Activated CD8-positive, alpha-beta memory T cell treated with anti-CD3 and anti-CD28 coated beads, Interleukin-2, amount 50 U/mL, for 1 hour (primary cell): ENCODE results near the gene ADGRD2.
"Not testable (repeated sequence)": the region's sequence is repeated elsewhere in the genome, so short reads cannot be mapped to it uniquely, and the experiment has no call there.

Experiments used
- DNase-seq: peaks from one replicate; pipeline ENCODE4 v3.0.0-alpha.2; 2020; ENCODE audit errors: extremely low read depth

The ADGRD2 gene

GRCh38 chr9:124450241-124450924, at the start of gene ADGRD2:
ADGRD2 (plus strand) TSS chr9:124450451; CDS start chr9:124451667, 1,216 bp downstream.
- no peak for DNase-seq

- DNase-seq: no peak
These were observed 47.0 kb upstream of the ADGRD2 start for GRCh38 chr9:124403246-124403645.

GRCh38 chr9:124409410-124409809, 40.8 kb upstream of the ADGRD2 start:
- DNase-seq: no peak

- DNase-seq: no peak
These were observed 39.8 kb upstream of the ADGRD2 start for GRCh38 chr9:124410321-124410913.

GRCh38 chr9:124411514-124412227, 38.6 kb upstream of the ADGRD2 start:
- DNase-seq: no peak

- no peak for DNase-seq
These were observed 38.0 kb upstream of the ADGRD2 start for GRCh38 chr9:124412228-124412575.

- no peak for DNase-seq
These were observed 35.6 kb upstream of the ADGRD2 start for GRCh38 chr9:124414612-124415011.

- peak; percentile 91 for DNase-seq
These were observed 35.0 kb upstream of the ADGRD2 start, which contains the start of gene PSMB7 for GRCh38 chr9:124415102-124415851. PSMB7 (minus strand) TSS chr9:124415442; CDS start chr9:124415425, 17 bp downstream.

- DNase-seq: no peak
These were observed 34.3 kb upstream of the ADGRD2 start for GRCh38 chr9:124415852-124416484.

GRCh38 chr9:124419832-124420489, 30.3 kb upstream of the ADGRD2 start:
- DNase-seq: no peak

- DNase-seq: no peak
These were observed 29.2 kb upstream of the ADGRD2 start for GRCh38 chr9:124420991-124421543.

GRCh38 chr9:124423155-124423554, 27.1 kb upstream of the ADGRD2 start:
- no peak for DNase-seq

GRCh38 chr9:124423591-124423990, 26.7 kb upstream of the ADGRD2 start:
- DNase-seq: no peak

GRCh38 chr9:124425733-124426132, 24.5 kb upstream of the ADGRD2 start:
- DNase-seq: not testable (repeated sequence)

- DNase-seq: no peak
These were observed 23.9 kb upstream of the ADGRD2 start for GRCh38 chr9:124426361-124426760.

- no peak for DNase-seq
These were observed 23.0 kb upstream of the ADGRD2 start for GRCh38 chr9:124427281-124427680.

GRCh38 chr9:124428751-124429529, 21.3 kb upstream of the ADGRD2 start:
- no peak for DNase-seq

- no peak for DNase-seq
These were observed 20.8 kb upstream of the ADGRD2 start for GRCh38 chr9:124429530-124429867.

GRCh38 chr9:124436320-124436719, 13.9 kb upstream of the ADGRD2 start:
- DNase-seq: no peak

GRCh38 chr9:124437086-124437485, 13.2 kb upstream of the ADGRD2 start:
- DNase-seq: no peak
